Measurements from ENCODE around the gene SPON1. TPM values are rescaled to one million over a fixed set of nuclear protein-coding genes. Genes with fewer than 3 reads are reported as not detected.

Gene SPON1
- total RNA-seq, 4 donors from 2014 or later: 58.5 to 344 (median 105) TPM

DNA sequence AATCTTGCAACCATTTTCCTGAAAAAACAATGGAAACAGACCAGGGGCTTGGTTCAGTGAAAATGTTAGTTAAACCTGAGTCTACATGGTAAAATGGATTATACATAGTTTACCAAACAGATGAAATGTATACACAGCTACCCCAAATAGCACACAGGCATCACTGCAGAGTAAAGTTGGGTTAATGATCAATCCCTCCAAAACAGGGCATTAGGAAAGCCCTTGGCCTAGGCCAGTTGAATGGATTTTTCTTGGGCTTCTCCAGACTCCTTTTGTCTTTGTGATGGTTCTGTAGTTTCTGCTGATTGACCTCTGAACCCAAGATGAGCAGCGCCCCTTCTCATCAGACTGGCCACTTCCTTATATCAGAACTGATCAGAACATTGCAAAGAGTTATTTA, 222.9 kb downstream of the SPON1 start:
- TF ChIP-seq, protein P1, sequence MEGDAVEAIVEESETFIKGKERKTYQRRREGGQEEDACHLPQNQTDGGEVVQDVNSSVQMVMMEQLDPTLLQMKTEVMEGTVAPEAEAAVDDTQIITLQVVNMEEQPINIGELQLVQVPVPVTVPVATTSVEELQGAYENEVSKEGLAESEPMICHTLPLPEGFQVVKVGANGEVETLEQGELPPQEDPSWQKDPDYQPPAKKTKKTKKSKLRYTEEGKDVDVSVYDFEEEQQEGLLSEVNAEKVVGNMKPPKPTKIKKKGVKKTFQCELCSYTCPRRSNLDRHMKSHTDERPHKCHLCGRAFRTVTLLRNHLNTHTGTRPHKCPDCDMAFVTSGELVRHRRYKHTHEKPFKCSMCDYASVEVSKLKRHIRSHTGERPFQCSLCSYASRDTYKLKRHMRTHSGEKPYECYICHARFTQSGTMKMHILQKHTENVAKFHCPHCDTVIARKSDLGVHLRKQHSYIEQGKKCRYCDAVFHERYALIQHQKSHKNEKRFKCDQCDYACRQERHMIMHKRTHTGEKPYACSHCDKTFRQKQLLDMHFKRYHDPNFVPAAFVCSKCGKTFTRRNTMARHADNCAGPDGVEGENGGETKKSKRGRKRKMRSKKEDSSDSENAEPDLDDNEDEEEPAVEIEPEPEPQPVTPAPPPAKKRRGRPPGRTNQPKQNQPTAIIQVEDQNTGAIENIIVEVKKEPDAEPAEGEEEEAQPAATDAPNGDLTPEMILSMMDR (IDR thresholded peaks at IDR 0.05; ENCODE audit: low read depth): no peak

DNA sequence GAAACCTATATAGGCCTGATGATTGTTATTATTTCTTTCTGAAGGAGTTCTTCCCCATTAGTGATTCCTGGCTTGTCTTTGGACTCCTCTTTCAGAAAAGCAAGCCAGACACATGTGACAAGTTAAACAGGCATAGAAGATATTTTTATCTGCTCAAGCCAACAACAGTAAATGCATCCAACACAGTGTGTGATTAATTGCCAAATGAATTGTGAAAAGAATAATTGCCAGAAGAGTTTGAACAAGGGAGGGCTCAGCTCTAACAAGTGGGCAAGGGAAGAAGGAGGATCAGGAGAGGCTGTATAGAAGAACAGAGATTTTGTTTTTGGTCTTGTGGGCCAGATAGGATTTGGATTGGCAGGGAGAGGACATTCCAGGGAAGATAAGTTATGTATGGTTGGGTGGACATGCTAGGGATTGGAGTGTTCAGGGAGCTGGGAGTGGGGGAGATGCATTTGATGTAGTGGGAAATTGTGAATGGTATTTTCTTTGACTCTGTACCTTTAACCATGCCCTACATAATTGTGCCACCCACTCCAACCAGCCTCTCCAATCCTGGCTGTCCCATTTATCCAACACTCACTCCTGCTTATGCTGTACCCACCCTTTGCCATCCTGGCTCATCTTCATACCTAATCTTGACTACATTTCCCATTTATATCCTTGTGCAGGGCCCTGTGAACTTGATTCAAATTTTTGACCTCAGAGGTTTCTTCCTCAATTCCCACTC, 223.7 kb downstream of the SPON1 start:
- TF ChIP-seq, protein P1 (IDR thresholded peaks at IDR 0.05; ENCODE audit: low read depth): no peak

GRCh38 chr11:14189874-14190273, 227.4 kb downstream of the SPON1 start:
- TF ChIP-seq, protein P1 (IDR thresholded peaks at IDR 0.05; ENCODE audit: low read depth): no peak

GRCh38 chr11:14190992-14191778, 228.7 kb downstream of the SPON1 start:
- TF ChIP-seq, protein P1 (IDR thresholded peaks at IDR 0.05; ENCODE audit: low read depth): no peak

DNA sequence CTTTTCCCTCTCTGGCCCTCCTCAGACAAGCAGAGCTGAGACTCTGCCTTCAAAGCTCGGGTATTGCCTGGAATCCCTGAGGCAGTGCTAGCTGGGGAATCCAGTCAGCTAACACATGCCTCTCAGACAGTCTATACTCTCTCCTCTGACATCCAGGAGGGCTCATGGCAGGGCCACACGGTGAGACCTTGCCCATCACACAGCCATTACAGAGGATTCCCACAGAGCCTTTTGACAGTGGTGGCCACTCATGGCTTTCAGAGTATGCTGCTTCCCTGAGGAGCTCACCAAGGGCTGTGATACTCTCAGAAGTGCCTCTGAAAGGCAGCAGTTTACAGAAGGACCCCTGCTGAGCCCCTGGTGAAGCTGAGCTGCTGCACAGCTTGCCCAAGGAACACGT, 231.1 kb downstream of the SPON1 start:
- TF ChIP-seq, protein P1 (IDR thresholded peaks at IDR 0.05; ENCODE audit: low read depth): no peak

DNA sequence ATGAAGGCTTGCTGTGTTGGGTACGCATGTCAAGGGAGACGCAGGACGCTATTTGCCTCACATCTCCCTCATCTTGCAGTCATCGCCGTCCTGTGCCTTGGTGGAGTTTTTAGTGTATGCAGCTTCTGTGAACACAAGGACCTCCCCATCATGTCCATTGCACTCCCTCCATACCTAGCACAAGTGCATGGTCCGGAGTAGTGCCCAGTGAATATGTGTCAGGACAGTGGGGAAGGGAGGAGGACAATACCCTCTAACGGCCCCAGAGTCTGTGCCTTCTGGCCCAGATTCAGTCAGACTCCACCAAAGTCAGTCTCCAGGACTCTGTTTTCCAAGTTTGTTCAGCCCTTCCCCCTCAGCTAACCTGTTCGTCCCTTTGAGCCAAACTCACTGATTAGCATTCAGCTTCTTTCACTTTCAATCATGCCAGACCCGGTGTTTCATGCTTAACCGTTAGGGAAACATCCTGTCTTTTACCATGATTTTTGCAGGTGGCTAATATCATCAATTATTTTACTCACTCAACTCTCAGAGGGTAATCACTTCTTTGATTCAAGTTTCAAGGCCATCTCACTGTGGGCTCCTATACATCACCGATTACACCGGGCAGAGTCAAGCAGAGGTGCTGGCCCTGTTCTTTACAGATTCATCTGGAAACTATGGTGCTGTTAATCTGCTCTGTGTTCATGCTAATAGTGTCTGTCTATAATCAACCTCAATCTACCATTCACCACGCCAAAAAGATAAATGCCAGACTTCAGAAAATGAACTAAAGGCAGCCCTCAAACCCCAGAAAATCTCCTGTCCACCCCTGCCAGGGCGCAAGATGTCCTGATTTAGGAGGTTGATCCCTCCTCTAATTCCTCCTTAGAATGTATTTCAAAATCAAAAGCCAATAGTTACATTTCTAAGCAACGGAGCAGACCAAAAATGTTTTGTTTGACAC, 240.0 kb downstream of the SPON1 start:
- TF ChIP-seq, protein P1 (IDR thresholded peaks at IDR 0.05; ENCODE audit: low read depth): no peak

Measured in subcutaneous adipose tissue (tissue), 4 donors.